Thoracic aorta (tissue), 2 donors: ENCODE results near the gene SFT2D1. TPM values are rescaled to one million over a fixed set of nuclear protein-coding genes. Genes with fewer than 3 reads are reported as not detected.

Source experiments
- ATAC-seq: fragments of 150-250 bp; one replicate; pipeline ENCODE4 v1.8.0; 2017; ENCODE audit warnings: low read depth; ENCODE audit not compliant: insufficient number of reproducible peaks, low FRiP score
- DNase-seq: peaks from one replicate; pipeline ENCODE4 v3.0.0-alpha.2; 2020; ENCODE audit warnings: low spot score
- H3K27ac ChIP-seq, 2 donors: fragments of 200-600 bp; sonication (generic); 1 replicate in 1 of 2; 2 replicates in 1 of 2; pipeline ENCODE4 v1.5.1; 2016; ENCODE audit warnings: mild to moderate bottlenecking in 2 of 2, moderate library complexity in 2 of 2
- H3K27me3 ChIP-seq: fragments of 200-600 bp; sonication (generic); replicated peaks from 2 replicates; pipeline ENCODE4 v1.6.0; 2016; ENCODE audit warnings: mild to moderate bottlenecking; ENCODE audit not compliant: insufficient read depth
- H3K36me3 ChIP-seq: fragments of 200-600 bp; sonication (generic); one replicate; pipeline ENCODE4 v1.5.1; 2016
- H3K4me1 ChIP-seq, 2 donors: fragments of 200-600 bp; sonication (generic); 1 replicate in 1 of 2; 2 replicates in 1 of 2; pipeline versions ENCODE4 v1.5.1 to v1.6.0; 2016; ENCODE audit warnings: low read depth in 2 of 2, mild to moderate bottlenecking in 1 of 2; ENCODE audit not compliant: control insufficient read depth in 1 of 2
- H3K4me3 ChIP-seq: fragments of 200-600 bp; sonication (generic); 2 replicates; pipeline ENCODE4 v1.5.1; 2016; ENCODE audit warnings: mild to moderate bottlenecking
- H3K9me3 ChIP-seq: fragments of 200-600 bp; sonication (generic); 2 replicates; pipeline ENCODE4 v1.5.1; 2016
- CTCF ChIP-seq: fragments of 200-600 bp; sonication (generic); IDR thresholded peaks from one replicate; pipeline ENCODE4 v1.5.1; 2019; ENCODE audit warnings: antibody characterized with exemption
- total RNA-seq, 2 donors: library from RNA; depleted of rRNA; stranded (reverse); fragments of >200 nt; gene quantifications; one replicate each; pipeline versions ENCODE4 v1.1.0 to v1.2.3, GENCODE V29; 2016

Gene SFT2D1
- total RNA-seq, 2 donors from 2014 or later = 23.3 to 27.9 TPM

- Histone ChIP-seq H3K36me3 (no peaks in the 10 kb centered on the region), H3K4me3 (no peak overlapping the region), H3K4me1 (peaks cover 5 to 9% of the 10 kb centered on the region in 2 donors), H3K27me3 (no peaks in the 10 kb centered on the region), H3K27ac (no peak overlapping the region), H3K9me3 (no peaks in the 10 kb centered on the region)
- no peak for ATAC-seq
- no peak for DNase-seq
- no peak for TF ChIP-seq CTCF
Measured at GRCh38 chr6:166375013-166375412, 32.7 kb upstream of the SFT2D1 start.

DNA sequence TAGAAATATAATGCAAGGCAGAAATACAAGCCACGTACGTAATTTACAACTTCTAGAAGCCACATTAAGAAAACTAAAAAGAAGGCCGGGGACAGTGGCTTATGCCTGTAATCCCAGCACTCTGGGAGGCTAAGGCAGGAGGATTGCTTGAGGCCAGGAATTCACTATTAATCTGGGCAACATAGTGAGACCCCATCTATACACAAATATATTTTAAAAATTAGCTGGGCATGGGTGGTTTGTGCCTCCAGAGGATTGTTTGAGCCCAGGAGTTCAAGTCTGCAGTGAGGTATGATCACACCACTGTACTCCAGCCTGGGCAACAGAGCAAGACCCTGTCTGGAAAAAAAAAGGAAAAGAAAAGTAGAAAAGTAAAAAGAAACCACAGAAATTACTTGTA is 28.1 kb upstream of the SFT2D1 start:
- no peak overlapping the region for H3K27ac ChIP-seq
- H3K36me3 ChIP-seq = no peaks in the 10 kb centered on the region
- H3K4me1 ChIP-seq = peaks cover 6 to 9% of the 10 kb centered on the region in 2 donors
- ATAC-seq = no peak
- no peak for DNase-seq
- no peaks in the 10 kb centered on the region for H3K9me3 ChIP-seq
- no peaks in the 10 kb centered on the region for H3K27me3 ChIP-seq
- TF ChIP-seq CTCF = no peak
- no peak overlapping the region for H3K4me3 ChIP-seq

GRCh38 chr6:166369782-166370181 is 27.4 kb upstream of the SFT2D1 start:
- no peak overlapping the region for H3K4me3 ChIP-seq
- no peak for DNase-seq
- no peak overlapping the region for H3K27ac ChIP-seq
- no peaks in the 10 kb centered on the region for H3K27me3 ChIP-seq
- H3K9me3 ChIP-seq = no peaks in the 10 kb centered on the region
- H3K4me1 ChIP-seq = peaks cover 7 to 13% of the 10 kb centered on the region in 2 donors
- no peaks in the 10 kb centered on the region for H3K36me3 ChIP-seq
- no peak for TF ChIP-seq CTCF
- ATAC-seq = no peak

DNA sequence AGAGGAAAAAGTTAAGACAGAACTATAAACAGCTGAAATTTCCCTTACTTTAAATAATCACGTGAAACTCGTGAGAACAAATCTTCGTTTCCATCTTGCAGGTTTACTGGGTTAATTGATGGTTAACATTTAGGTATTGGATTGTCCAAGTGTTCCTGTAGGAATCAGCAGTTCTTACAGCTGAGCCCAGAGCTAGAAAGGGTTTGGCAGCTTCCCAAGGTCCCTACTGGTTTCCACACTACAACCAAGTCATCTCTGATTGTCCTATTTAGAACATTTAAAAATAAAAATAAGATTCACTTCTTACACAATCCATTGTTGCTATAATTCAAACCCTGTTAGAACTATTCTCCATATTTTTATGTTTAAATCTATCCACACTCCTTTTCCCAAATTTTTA is 24.6 kb upstream of the SFT2D1 start:
- Histone ChIP-seq H3K4me3 (no peak overlapping the region), H3K27me3 (no peaks in the 10 kb centered on the region), H3K4me1 (peaks cover 7 to 28% of the 10 kb centered on the region in 2 donors), H3K27ac (no peak overlapping the region), H3K9me3 (no peaks in the 10 kb centered on the region), H3K36me3 (no peaks in the 10 kb centered on the region)
- no peak for TF ChIP-seq CTCF
- no peak for DNase-seq
- ATAC-seq = no peak

DNA sequence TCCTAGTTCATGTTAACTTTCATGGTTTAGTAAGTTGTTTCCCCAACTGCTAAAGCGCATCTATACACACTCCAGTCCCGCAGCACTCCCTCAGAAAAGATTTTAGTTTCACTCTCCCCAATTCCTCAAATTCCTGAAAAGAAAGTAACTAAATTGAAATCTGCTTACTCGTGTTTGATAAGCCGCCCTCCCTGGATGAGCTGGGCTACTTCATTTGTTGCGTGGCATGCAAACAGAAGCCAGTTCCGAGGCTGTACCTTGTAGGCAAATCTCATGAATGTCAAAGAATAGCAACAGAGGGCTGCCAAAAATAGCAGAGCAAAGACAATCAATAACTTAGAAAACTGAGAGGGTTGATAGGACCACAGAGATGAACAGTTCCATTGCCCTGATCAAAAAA is 23.5 kb upstream of the SFT2D1 start:
- no peak for TF ChIP-seq CTCF
- H3K27me3 ChIP-seq = no peaks in the 10 kb centered on the region
- H3K4me1 ChIP-seq = peaks cover 7 to 28% of the 10 kb centered on the region in 2 donors
- no peaks in the 10 kb centered on the region for H3K36me3 ChIP-seq
- no peak for ATAC-seq
- H3K4me3 ChIP-seq = peak overlapping the region; percentile 35
- H3K27ac ChIP-seq = peak overlapping the region; percentile 63 to 83
- H3K9me3 ChIP-seq = no peaks in the 10 kb centered on the region
- no peak for DNase-seq
